SHP77 treated with DMSO at 0.1 percent for 48 hours (cell line): ENCODE data around the gene ALDH1A3.
"Not testable (repeated sequence)": the region's sequence is repeated elsewhere in the genome, so short reads cannot be mapped to it uniquely, and the experiment has no call there.

Experiments used
- DNase-seq: peaks from one replicate; lab custom pipeline; 2025; lab: John Stamatoyannopoulos, UW

Gene ALDH1A3

DNA sequence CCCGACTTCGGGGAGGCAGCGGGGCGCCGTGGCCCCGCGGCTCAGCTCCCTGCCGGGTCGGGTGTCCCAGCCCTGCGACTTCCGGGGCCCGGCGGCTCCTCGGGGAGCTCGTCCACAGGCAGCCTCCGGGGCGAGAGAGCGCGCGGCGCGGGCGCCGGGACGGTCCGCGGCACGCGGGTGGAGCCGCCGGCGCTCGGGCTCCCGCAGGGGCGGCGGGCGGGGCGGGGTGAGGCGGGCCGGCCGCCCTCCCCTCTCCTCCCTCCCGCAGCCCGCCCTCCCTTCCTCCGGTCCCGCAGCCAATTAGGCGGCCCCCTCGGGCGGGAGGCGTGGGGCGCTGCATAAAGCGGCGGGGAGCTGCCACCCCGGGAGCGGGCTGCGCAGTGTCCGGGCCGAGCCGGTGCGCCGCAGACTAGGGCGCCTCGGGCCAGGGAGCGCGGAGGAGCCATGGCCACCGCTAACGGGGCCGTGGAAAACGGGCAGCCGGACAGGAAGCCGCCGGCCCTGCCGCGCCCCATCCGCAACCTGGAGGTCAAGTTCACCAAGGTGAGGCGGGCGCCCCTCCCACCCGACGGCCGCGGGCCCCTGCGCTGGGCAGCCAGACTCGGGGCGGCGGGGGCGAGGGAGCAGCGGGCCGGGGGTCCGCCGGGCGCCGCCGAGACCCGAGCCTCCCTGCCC lies at the start of gene ALDH1A3:
ALDH1A3 (plus strand) TSS at position 368 of the 675 bp plus-strand sequence; CDS start at position 445, 77 bp downstream.
- no peak for DNase-seq

DNA sequence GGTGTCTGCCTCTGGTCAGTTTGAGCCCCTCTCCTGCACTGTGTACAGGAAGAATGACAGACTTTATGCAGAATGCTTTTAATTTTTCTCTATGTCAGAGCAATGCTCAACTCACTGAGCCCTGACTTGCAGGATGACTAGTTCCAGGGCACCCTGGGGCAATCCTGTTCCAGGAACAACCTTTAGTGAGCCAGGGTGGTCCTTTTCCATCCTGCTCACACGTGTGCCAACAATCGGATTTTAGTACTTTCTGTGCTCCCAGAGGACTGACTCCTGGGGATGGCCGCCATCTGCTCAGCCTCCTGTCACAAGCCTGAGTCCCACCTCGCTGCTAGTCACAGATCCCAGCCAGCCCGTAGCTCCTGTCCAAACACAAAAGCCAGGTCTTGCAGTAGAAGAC lies 48.2 kb upstream of the ALDH1A3 start:
- DNase-seq: no peak

DNA sequence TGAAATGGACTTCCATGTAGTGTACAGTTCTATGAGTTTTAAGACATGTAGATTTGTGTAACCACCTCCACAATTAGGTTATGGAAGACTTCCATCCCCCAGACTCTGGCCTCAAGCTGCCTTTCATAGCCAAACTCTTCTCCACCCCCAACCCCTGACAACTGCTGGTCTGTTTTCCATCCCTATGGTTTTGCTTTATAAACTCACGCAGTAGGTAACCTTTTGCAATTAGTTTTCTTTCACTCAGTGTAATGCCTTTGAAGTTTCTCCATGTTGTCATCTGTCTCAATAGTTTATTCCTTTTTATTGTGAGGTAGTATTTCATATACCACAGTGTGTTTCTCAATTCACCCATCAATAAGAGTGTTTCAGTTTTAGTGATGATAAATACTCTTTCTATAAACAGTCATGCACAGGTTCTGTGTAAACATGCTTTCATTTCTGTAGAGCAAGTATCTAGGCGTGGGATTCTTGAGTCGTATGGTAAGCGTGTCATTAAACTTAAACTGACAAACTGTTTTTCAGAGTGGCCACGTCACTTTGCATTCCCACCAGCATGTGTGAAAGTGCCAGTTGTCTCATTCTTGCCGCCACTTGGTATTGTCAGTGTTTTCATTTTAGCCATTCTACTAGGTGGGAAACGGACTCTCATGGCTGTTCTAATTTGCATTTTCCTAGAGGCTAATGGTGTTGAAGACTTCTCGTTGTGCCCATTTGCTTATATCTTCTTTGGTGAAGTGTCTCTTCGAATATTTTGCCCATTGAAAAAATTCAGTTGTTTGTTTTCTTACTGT lies 47.3 kb upstream of the ALDH1A3 start:
- no peak for DNase-seq

DNA sequence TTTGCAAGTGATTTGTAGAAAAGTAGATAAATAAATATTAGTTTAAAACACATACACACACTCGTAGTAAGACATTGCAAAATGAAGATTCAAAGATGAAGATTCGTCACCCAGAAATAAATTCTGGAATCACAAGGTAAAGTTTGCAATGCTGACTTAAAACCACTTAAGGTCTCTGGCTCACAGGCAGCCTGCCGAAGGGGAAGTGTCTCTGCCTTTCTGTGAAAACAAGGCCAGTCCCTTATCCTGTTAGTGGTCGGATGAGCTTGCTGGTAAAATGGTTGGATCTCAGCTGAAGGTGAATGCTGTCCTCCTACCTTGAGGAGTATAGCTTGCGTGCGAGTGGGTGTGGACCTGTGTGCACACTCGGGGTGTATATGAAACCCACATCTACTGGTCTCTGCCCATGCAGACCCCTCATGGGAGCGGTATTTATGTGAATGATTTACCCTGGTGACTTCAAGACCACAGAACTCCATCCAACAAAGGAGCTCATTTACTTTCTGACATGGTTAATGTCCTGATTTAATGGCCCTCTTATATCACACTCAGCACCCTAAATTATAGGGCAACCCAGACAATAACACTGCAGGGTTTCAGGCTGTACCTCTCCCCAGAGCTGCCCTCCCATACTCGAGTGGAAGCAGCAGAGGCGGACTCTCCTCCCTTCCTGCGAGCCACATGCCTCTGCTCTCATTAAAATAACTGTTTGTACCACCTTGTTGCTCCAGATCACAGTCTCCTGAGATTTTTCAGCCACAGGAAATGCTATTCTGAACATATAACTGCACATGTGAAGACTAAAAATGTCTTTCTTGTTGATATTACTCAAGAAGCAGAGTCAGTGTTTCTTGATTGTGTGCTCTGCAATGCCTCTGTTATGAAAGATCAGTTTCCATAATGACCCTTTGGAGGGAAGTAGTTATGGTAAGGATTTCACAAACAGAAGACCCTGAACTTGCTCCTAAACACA lies 45.9 kb upstream of the ALDH1A3 start:
- DNase-seq: no peak

DNA sequence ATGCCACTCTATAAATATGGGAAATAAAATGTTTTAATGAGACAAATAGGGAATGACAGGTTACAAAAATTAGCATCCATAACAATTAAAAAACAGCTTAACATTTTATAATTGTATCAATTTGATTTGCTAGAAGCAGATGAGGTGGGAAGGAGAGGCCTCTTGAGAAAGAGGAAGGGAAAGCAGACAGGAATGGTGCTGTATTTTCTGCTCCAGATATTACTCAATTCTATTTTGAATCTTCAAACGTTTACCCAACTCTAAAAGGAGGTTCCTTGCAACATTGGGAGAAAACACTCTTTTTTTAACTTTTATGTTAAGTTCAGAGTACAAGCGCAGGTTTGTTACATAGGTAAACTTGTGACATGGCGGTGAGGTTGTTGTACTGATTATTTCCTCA lies 44.9 kb upstream of the ALDH1A3 start:
- no peak for DNase-seq

DNA sequence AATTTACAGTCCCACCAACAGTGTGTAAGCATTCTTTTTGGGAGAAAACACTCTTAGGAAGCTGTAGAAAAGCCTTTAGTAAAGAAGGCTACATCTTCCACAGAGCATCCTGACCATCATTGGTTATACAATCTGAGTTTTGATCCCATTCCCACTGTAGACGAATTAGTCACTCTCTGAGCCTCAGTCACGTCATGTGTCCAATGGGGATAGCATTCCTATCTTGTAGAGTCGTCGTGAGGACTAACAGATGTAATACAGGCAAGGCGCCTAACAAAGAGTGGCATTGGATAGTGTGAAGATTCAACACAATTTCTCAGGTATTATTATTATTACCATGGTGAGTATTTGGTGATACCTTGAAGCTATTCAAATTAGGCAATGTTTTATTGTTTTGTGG lies 44.0 kb upstream of the ALDH1A3 start:
- no peak for DNase-seq

DNA sequence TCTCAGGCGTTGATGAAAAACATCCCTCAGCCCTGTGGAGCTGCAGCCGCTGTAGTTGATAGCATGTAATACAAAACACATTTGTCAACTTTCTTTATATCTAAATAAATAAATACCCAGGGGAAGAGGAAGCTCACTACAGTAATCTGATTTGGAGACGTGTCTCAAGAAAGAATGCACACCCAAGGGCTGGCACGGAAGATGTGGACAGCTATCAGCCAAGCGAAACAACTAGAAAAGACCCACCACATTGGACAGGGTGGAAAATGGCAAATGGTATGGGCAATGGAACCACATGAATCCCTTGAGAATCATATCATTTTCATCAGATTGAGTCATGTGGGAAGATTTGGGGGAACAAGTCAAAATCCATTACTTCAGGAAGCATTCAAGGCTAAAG lies 43.1 kb upstream of the ALDH1A3 start:
- no peak for DNase-seq

DNA sequence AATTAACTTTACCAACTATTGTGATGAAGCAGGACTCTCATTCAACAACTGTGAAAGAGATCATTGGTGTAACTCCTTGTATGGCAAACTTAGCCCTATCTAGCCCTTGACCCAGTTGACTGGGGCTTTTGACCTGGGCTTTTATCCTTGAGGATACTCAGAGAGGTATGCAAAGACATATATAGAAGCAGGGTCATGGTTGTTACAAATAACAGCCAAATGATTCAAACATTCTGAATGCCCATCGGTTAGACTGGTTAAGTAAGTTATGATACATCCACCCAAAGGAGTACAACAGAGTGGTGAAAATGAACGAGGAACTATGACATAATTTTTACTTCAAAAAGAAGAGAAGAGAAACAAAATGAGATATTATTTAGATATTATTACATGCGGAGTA lies 38.2 kb upstream of the ALDH1A3 start:
- no peak for DNase-seq

DNA sequence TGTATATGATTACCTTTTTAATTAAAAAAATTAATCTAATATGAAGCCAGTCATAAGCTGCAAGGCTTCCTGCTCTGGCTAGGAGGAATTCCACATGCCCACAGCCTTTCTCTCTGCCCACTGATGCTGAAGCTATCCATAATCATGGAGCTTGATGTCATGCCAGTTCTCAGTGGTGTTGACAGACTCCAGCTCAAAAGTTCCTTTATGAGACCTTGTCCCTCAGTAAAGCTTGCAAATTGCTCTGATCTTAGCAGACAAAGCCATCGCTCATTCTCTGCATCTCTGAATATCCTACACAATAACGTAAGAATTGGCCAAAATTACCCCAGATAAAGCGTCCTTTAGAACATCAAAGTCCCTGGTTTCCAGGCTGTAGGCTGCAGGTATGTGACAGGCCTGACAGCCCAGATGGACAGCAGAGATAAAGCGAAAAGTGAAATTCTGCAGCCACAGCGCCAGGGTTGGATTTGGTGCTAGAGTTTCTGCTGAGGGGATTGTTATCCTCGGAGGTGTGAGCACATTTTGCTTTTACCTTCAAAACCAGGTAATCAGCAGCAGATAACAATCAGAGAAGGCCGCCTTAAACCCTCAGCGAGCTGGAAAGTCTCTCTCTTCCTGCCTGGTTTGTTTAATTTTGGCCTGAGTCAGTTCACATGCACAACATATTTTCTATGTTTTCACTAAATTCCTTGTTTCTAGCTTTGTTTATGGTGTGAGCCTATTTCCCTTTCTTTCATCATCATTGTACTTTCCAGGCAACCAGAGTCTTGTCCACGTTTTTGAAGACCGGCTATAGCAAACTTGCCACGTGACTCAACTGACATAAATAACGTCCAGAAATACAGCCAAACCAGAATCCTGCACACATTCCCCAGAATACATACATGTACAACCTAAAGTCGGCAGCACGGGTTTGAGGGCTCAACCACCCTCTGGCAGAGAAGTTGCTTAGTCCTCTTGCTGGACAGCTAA lies 36.6 kb upstream of the ALDH1A3 start:
- DNase-seq: no peak

DNA sequence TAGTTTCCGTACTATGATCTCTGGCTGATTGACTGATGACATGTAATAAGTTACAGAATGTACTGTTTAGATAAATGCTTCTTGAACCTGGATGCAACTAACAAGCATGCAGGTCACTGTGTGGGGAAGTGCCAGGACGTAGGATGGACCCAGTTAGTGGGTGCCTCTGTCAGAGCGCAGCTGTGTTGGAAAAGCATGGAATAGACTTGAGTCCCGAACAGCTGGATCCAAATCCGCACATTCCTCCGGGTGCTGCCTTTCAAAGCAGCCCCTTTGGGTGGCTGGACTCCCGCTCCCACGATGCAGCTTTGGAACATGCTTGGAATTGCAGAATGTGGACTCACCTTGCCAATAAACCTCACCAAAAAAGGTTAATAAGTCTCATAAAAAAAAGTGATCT lies 35.5 kb upstream of the ALDH1A3 start:
- no peak for DNase-seq

DNA sequence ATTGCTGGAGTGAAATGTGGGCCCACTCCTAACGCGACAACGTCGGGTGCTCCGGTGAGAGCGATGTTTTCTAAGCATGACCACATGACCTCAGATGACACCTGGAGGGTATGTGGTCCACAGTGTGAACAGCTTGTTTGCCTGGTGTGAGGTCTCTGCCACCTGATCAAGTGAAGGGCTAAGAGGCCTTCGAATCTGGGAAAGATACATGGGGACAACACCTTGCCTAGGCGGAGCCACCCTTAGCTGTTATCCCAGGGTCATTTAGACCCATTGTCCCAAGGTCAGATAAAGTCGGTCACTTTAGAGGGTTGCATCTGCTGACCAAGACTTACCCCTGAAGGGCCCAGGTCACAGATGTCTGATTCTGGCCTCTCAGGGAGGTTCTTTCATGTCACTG lies 34.9 kb upstream of the ALDH1A3 start:
- no peak for DNase-seq

DNA sequence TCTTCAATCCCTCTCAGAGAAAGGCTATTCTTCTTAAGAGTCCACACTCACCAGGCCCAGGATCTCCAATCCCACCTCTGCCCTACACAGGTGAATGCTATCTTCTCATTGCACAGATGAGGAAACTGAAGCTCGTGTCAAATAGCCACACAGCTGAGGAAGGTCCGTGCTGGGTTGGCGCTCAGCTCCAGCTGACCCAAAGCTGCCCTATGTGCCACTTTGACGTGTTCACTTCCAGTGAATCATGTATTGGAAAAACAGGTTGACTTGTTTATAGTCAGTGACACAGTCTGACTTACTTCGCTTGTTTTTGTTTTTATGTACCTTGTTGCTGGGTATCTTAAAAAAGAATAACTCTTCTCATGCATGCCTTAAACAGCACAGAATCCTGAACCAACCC lies 32.4 kb upstream of the ALDH1A3 start:
- no peak for DNase-seq

DNA sequence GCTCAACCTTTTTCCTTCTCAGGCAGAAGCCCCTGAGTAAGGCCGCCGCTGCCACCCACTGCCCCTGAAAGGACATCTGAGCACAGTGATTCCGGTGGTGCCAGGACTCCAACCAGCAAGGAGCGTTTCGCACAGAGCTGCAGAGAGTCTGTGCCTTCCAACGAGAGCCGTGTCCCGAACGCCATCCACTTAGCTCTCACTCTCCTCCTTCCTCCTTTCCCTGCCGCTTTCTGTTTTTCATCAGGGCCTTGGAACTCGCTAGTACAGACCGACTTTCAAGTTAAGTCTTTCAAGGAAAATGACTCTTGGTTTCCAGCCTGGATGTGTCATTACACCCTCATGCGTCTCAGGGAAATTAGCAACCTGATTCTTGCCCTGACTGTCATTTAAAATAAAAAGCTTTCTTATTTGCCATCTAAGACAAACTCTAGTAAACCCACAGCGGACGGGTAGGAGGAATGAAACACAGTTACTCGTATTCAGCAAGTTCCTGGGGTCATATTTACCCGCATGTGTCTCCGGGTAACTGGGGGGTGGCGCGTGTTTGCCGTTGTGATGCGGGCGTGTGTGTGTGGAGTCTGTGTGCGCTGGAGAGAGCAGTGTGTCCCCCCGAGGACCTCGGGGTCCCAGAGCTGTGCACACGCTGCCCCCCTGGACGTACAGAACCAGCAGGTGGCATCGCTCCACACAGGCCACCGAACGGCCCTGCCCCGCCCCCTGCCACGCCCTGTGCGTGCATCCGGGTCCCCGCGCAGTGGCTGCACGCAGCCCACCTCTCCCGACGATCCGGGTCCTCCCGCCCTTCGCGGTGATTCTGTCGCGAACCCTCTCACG lies 30.4 kb upstream of the ALDH1A3 start:
- no peak for DNase-seq

DNA sequence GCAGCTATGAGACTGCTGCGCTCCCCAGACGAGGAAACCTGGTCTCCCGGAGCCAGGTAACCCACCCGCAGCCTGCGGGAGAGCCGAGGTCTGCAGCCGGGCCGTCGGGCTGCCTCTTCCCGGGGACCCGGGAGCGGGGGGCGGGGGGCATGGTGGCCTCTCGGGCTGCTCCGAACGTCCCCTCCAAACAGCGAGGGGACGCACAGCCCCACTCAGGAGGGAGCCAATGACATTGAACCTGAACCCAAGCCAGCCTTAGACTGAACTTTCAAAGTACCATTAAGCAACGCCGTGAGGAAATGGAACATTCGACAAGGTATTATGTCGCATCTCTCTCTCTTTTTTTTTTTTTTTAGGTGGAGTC lies 29.8 kb upstream of the ALDH1A3 start:
- DNase-seq: no peak

DNA sequence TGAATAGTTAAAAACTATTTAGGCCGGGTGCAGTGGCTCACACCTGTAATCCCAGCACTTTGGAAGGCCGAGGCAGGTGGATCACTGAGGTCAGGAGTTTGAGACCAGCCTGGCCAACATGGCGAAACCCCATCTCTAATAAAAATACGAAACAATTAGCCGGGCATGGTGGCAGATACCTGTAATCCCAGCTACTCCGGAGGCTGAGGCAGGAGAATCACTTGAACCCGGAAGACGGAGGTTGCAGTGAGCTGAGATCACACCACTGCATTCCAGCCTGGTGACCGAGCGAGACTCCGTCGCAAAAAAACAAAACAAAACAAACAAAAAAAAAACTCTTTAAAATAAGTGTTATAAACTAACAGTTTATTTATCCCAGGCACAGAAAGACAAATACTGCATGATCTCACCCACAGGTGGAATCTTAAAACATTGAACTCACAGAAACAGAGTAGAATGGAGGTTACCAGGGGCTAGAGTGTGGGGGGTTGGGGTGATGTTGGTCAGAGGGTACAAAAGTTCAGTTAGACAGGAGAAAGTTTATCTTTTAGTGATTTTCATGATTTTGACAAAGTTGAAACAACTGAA lies 28.1 kb upstream of the ALDH1A3 start:
- not testable (repeated sequence) for DNase-seq

DNA sequence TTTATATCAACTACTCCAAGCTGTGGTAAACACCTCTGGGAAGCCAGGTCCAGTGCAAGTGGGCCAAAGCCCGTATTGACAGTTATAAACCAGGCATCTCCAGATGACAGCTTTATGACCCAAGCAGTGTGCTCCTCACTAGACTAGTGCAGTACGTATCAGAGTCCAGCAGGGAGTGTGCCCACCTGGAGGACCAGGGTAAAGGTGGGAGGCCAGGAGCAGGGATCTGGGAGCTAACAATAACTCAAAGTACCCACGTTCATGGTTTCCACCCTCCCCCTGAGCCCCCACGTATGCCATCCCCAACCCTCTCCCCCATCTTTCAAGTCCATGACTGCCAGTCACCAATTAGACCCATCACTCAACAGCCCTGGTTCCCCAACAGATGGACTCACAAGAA lies 27.0 kb upstream of the ALDH1A3 start:
- no peak for DNase-seq

DNA sequence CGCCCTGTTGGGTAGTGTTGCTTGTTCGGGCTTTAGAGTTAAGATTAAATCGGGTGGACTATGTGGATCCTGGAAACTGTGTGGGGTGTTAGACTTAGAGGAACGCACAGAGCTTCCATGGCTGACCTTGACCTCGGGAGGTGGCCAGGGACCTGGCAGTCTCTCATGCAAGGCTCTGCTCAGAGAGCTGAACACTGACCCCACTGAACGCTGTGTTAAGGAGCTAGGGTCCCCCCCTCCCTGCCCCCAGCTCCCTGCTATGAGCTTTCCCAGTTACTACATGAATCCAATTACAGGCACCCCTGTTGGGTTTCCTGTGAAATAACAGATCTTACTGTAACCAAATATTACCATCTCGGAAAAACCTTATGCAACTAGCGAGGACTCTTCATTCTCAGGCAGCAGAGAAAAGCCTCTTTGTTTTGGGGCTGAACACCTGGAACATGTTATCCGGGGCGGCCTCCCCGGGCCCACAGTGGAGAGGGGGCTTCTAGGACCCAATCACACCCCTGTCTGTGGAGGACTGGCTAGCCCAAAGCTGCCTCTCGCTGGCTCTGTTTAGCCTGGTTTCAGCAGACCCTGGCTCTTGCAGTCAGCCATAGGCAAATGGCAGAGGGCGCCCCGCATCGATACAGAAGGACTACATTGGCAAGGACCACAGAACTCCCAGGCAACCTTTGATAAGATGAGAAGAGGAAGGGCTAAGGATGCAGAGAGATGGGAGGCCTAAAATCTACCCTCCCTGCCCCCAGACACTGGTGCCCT lies 25.8 kb upstream of the ALDH1A3 start:
- DNase-seq: no peak

DNA sequence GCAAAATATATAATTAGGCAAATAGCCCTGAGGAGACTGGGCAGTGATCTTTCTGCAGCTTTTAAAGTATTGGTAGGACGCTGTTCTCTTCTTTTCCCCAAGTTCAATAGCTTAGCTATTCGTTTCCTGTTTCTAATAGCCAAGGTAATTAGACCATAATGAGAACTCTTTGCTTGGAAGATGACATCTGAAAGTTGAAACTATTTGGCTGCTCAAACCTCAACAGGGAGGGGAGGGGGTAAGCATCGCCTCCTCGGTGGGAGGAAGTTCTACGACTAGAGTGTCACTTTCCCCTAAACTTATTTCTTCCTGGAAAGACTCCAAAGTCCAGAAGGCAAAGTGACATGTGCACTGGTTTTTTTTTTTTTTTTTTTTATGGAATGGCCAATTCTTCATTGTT lies 22.8 kb upstream of the ALDH1A3 start:
- DNase-seq: no peak

DNA sequence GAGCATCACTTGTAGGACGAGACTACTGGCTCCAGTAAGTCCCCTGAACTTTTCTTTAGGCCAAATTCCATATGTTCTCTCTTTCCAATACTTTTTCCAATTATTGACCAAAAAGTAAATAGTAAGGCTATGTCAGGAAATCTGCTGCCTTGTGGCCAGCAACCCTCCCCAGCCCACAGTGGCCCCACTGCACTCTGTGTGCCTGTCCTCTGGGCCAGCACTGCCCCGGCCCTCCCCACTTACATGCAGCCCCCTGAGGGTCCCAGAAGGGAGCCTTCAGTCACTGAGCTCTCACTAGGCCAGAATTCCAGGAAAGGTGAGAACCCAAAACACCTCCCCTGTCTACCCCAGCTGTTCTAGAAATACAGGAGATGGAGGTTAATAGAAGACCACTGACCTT lies 21.3 kb upstream of the ALDH1A3 start:
- no peak for DNase-seq
